ENCODE results near the gene PCMT1. TPM values are rescaled to one million over a fixed set of nuclear protein-coding genes. Genes with fewer than 3 reads are reported as not detected.

The PCMT1 gene
- total and polyA plus RNA-seq, 12 donors, result 15.9 to 113 (median 61.4) TPM

DNA sequence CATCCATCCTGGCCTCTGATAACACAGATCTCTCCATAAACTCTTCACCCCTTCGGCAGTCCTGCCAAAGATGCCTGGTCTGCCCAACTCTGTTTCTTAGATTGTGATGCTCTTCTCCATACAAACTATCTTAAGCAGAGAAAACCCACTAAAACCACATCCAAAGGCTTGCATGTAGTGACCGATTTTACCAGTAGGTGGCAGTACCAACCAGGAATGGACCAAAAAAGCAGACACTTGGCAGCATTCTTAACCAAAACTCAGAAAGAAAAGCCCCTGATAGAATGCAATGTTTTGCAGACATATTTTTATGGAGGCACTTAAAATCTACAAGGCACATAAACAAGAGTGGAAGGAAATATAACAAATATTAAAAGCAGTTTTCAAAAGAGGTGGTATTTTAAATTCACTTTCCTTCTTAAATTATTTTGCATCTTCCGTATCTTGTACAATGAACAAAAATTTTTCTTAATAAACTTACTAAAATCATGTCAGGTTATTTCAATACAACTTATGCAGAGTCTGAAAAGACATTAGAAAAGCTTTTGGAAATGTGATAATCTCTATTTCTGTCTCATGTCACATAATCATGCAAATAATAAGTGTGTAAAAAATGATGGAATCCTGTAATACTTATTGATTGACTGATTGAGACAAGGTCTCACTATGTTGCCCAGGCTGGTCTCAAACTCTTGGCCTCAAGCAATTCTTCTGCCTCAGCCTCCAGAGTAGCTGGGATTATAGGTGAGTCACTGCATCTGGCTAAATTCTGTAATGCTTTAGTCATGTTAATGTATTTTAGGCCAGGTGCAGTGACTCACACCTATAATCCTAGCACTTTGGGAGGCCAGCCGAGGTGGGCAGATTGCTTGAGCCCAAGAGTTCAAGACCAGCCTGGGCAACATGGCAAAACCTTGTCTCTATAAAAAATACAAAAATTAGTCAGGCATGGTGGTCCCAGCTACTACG lies 85.3 kb downstream of the PCMT1 start:
- H3K36me3 ChIP-seq (replicated peaks in 1 of 2), result peaks cover 0 to 16% of the 10 kb centered on the region in 2 donors
- no peak for TF ChIP-seq POLR2A (IDR thresholded peaks at IDR 0.05)
- TF ChIP-seq, protein P1, sequence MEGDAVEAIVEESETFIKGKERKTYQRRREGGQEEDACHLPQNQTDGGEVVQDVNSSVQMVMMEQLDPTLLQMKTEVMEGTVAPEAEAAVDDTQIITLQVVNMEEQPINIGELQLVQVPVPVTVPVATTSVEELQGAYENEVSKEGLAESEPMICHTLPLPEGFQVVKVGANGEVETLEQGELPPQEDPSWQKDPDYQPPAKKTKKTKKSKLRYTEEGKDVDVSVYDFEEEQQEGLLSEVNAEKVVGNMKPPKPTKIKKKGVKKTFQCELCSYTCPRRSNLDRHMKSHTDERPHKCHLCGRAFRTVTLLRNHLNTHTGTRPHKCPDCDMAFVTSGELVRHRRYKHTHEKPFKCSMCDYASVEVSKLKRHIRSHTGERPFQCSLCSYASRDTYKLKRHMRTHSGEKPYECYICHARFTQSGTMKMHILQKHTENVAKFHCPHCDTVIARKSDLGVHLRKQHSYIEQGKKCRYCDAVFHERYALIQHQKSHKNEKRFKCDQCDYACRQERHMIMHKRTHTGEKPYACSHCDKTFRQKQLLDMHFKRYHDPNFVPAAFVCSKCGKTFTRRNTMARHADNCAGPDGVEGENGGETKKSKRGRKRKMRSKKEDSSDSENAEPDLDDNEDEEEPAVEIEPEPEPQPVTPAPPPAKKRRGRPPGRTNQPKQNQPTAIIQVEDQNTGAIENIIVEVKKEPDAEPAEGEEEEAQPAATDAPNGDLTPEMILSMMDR (IDR thresholded peaks at IDR 0.05), result peak; percentile 88 to 95 (median 92)
- 44 to 52% (median 51%) methylated on average over 5 of the region's 5 CpGs for WGBS, 4 donors
- no peaks in the 10 kb centered on the region for H3K27me3 ChIP-seq
- no peaks in the 10 kb centered on the region for H3K4me1 ChIP-seq (replicated peaks in 1 of 2)
- H3K9me3 ChIP-seq (replicated peaks in 1 of 3), result no peaks in the 10 kb centered on the region
- no peak overlapping the region for H3K27ac ChIP-seq
- intact Hi-C loops (cut with DNase I), result loop anchor here (5.0 kb wide), 1 partner anchor 93 kb away; no protein-coding TSS in a partner anchor
- H3K4me3 ChIP-seq, result no peak overlapping the region
- DNase-seq, result peak; percentile 35 to 88 (median 64)

DNA sequence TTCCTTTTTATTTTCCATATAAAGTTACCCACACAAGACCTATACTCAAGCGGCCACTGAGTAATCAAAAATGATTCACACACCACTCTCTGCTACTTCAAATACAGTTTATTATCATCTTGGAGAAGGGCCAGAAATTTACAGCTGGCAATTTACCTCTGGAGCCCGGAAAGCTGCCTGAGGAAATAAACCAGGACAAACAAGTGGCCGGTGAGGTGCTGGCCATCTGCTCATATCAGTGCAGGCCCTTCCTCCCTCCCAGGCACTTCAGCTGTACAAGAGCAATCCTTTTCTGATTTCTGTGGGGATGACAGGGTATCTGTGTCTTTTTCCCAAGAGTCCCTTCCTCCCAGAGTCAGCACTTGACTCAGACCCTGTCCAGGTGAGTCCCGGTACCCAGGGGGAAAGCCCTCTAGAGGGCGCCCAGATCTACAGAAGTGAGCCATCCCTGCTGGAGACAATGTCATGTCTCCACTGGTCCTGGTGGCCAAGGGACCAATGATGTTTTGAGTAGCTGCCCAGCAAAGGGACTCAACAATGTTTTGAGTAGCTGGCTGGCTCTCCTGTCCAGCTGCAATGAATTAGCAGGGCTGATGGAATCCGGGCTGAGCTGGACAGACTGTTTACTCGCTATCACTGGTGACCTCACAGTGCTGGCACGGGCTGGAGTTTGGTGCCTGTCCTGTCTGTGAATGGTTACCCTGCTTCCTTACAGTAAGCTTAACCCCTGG lies 91.0 kb downstream of the PCMT1 start:
- peaks cover 4 to 7% of the 10 kb centered on the region in 2 donors for H3K4me1 ChIP-seq (replicated peaks in 1 of 2)
- H3K27me3 ChIP-seq, result no peaks in the 10 kb centered on the region
- intact Hi-C loops (cut with DNase I), result loop anchor here in 1 of 2 donors (10.0 kb wide), 1 partner anchor 164 kb away; no protein-coding TSS in a partner anchor
- no peak overlapping the region for H3K4me3 ChIP-seq
- peak overlapping the region in 1 of 5 donors; percentile 3 for H3K27ac ChIP-seq
- 48 to 77% (median 55%) methylated on average over 6 to 8 of the region's 8 CpGs for WGBS, 4 donors
- peaks cover 0 to 10% of the 10 kb centered on the region in 2 donors for H3K36me3 ChIP-seq (replicated peaks in 1 of 2)
- DNase-seq, result peak; percentile 70 to 87 (median 74)
- no peak for TF ChIP-seq POLR2A (IDR thresholded peaks at IDR 0.05)
- TF ChIP-seq, protein P1 (IDR thresholded peaks at IDR 0.05), result peak in 5 of 6 experiments; percentile 50 to 64 (median 56)
- H3K9me3 ChIP-seq (replicated peaks in 1 of 3), result no peaks in the 10 kb centered on the region

DNA sequence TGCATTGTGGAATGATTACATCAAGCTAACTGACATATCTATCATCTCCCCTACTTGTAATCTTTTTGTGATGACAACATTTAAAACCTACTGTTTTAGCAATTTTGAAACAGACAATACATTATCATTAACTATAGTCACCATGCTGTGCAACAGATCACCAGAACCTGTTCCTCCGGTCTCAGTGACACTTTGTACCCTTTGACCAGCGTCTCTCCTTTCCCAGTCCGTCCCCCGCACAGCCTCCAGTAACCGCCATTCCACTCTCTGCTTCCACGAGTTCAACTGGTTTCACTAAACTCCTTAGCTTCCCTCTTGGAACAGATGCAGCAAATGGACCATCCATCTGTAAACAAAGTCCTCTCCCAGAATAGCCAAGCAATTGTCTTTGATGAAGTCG lies 92.8 kb downstream of the PCMT1 start:
- 92 to 95% (median 94%) methylated on average over 7 of the region's 7 CpGs for WGBS, 4 donors
- H3K9me3 ChIP-seq (replicated peaks in 1 of 3), result no peaks in the 10 kb centered on the region
- no peak for DNase-seq
- no peak overlapping the region for H3K4me3 ChIP-seq
- TF ChIP-seq, protein P1 (IDR thresholded peaks at IDR 0.05), result no peak
- TF ChIP-seq POLR2A (IDR thresholded peaks at IDR 0.05), result no peak
- H3K36me3 ChIP-seq (replicated peaks in 1 of 2), result no peaks in the 10 kb centered on the region
- no peak overlapping the region for H3K27ac ChIP-seq
- H3K27me3 ChIP-seq, result no peaks in the 10 kb centered on the region
- peaks cover 21 to 25% of the 10 kb centered on the region in 2 donors for H3K4me1 ChIP-seq (replicated peaks in 1 of 2)
- intact Hi-C loops (cut with DNase I), result loop anchor here in 1 of 2 donors (10.0 kb wide), 1 partner anchor 162 kb away; no protein-coding TSS in a partner anchor

Data from adrenal gland (tissue), 12 donors.